ENCODE results near the gene SMIM8.

GRCh38 chr6:87384449-87384848 is 62.1 kb downstream of the SMIM8 start:
- TF ChIP-seq POLR2AphosphoS5 (IDR thresholded peaks at IDR 0.05) (no peak), CTCF (IDR thresholded peaks at IDR 0.05) (no peak)
